K562 (cell line): ENCODE results near the gene MYO18A. TPM values are rescaled to one million over a fixed set of nuclear protein-coding genes. Genes with fewer than 3 reads are reported as not detected.

Experiments used
- CBX2 ChIP-seq: fragments of 200-600 bp; sonication (generic); IDR thresholded peaks from one replicate; pipeline ENCODE4 v1.6.1; 2012; ENCODE audit warnings: mild to moderate bottlenecking, low read length, inconsistent platforms; ENCODE audit not compliant: insufficient read depth, poor library complexity, severe bottlenecking
- NFXL1 ChIP-seq: fragments of 450-650 bp; formaldehyde crosslinking; IDR thresholded peaks from 2 replicates; pipeline ENCODE4 v1.4.0; 2021; ENCODE audit warnings: mild to moderate bottlenecking
- POLR2H ChIP-seq: IDR thresholded peaks from 2 replicates; pipeline ENCODE4 v1.6.1; 2016; ENCODE audit warnings: missing genetic modification characterization, low read depth, mild to moderate bottlenecking, control low read depth, missing compliant biosample characterization, moderate library complexity
- polyA plus RNA-seq, 8 experiments: library from polyadenylated mRNA; depleted of rRNA in 4 of 8; stranded (reverse) in 5 of 8; unstranded in 3 of 8; fragments of >200 nt; fragmentation: Nextera tagmentation in 2 of 8; fragmentation: Illumina TruSeq in 1 of 8; extraction: Ambion mirVana in 2 of 8; extraction: Trizol in 1 of 8; gene quantifications; 2 replicates each; pipeline versions ENCODE4 v1.2.1 to v1.2.3, GENCODE V29; 2011 to 2014; ENCODE audit warnings: inconsistent platforms in 1 of 8, missing spikeins in 1 of 8
- total RNA-seq, 7 experiments: library from RNA; depleted of rRNA in 6 of 7; stranded (reverse); fragments of >200 nt in 6 of 7; fragmentation: Illumina TruSeq in 2 of 7; extraction: Trizol in 2 of 7; gene quantifications; 2 replicates each; pipeline versions ENCODE4 v1.2.1 to v1.2.3, GENCODE V29; 2011 to 2021; ENCODE audit warnings: low replicate concordance in 1 of 7
- TF ChIP-seq, protein P1 (sequence below): sonication (generic); formaldehyde crosslinking; IDR thresholded peaks from 2 replicates; pipeline ENCODE4 v1.4.0; 2020; ENCODE audit warnings: mild to moderate bottlenecking, missing genetic modification reagents
- TF ChIP-seq, protein P2 (sequence below): fragments of 450-650 bp; IDR thresholded peaks from 2 replicates; pipeline ENCODE4 v1.7.0; 2016; ENCODE audit warnings: borderline replicate concordance
- TF ChIP-seq, protein P3 (sequence below): sonication (generic); formaldehyde crosslinking; IDR thresholded peaks from 2 replicates; pipeline ENCODE4 v1.8.0; 2022; ENCODE audit warnings: mild to moderate bottlenecking, low read depth, missing genetic modification reagents
- TF ChIP-seq, protein P4 (sequence below), 2 experiments: fragments of 150-350 bp in 1 of 2; IDR thresholded peaks; 2 replicates each; pipeline ENCODE4 v1.6.1; 2012 to 2016; ENCODE audit warnings: low read depth in 2 of 2, low read length in 2 of 2, mild to moderate bottlenecking in 1 of 2, moderate library complexity in 1 of 2

The MYO18A gene
- total and polyA plus RNA-seq, 9 of the 15 experiments (the other 6 are each of a cell fraction or from before 2014, with no cell fraction given) = 2.5 to 65.4 (median 17.1) TPM

DNA sequence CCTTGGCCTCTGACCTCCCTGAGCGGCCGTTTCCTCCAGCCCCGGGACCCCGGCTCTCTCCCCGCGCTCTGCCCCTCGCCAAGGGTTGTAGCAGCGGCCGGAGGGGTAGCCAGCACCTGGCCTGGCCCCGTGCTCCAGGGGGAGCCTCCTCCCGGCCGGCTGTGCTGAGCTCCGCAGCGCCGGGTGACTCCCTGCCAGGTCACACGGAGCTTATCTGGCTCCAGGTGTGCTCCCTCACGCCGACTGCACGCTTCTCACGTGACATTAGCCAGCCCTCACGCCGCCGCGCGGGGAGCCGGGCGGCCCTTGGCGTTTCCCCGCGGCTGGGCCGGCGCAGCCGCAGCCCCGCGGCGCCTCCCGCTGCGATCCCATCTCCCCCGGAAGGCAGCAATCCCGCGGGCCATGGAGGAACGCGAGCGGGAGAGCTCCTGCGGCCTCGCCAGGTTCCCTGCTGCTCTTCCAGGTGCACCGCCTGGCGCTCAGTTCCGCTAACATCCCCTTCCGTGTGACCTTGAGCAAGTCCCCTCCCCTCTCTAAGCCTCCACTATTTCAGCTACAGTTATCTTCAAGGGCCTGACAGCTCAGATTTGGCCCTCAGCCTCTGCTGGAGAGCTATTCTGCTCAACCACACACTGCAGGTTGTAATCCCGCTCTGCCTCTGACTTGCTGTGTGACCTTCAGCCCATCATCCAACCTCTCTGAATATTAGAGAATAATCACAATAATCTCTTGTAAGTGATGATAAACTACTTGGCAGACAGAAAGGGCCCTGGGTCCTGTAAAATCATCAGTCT is 3.4 kb downstream of the MYO18A start (continued):
- TF ChIP-seq, protein P1, sequence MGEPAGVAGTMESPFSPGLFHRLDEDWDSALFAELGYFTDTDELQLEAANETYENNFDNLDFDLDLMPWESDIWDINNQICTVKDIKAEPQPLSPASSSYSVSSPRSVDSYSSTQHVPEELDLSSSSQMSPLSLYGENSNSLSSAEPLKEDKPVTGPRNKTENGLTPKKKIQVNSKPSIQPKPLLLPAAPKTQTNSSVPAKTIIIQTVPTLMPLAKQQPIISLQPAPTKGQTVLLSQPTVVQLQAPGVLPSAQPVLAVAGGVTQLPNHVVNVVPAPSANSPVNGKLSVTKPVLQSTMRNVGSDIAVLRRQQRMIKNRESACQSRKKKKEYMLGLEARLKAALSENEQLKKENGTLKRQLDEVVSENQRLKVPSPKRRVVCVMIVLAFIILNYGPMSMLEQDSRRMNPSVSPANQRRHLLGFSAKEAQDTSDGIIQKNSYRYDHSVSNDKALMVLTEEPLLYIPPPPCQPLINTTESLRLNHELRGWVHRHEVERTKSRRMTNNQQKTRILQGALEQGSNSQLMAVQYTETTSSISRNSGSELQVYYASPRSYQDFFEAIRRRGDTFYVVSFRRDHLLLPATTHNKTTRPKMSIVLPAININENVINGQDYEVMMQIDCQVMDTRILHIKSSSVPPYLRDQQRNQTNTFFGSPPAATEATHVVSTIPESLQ (CRISPR knock-in tag) = no peak
- TF ChIP-seq POLR2H (no peak), NFXL1 (CRISPR knock-in tag) (no peak), CBX2 (no peak)
- TF ChIP-seq, protein P2, sequence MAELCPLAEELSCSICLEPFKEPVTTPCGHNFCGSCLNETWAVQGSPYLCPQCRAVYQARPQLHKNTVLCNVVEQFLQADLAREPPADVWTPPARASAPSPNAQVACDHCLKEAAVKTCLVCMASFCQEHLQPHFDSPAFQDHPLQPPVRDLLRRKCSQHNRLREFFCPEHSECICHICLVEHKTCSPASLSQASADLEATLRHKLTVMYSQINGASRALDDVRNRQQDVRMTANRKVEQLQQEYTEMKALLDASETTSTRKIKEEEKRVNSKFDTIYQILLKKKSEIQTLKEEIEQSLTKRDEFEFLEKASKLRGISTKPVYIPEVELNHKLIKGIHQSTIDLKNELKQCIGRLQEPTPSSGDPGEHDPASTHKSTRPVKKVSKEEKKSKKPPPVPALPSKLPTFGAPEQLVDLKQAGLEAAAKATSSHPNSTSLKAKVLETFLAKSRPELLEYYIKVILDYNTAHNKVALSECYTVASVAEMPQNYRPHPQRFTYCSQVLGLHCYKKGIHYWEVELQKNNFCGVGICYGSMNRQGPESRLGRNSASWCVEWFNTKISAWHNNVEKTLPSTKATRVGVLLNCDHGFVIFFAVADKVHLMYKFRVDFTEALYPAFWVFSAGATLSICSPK = no peak
- TF ChIP-seq, protein P3, sequence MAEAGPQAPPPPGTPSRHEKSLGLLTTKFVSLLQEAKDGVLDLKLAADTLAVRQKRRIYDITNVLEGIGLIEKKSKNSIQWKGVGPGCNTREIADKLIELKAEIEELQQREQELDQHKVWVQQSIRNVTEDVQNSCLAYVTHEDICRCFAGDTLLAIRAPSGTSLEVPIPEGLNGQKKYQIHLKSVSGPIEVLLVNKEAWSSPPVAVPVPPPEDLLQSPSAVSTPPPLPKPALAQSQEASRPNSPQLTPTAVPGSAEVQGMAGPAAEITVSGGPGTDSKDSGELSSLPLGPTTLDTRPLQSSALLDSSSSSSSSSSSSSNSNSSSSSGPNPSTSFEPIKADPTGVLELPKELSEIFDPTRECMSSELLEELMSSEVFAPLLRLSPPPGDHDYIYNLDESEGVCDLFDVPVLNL (CRISPR knock-in tag) = no peak
- TF ChIP-seq, protein P4, sequence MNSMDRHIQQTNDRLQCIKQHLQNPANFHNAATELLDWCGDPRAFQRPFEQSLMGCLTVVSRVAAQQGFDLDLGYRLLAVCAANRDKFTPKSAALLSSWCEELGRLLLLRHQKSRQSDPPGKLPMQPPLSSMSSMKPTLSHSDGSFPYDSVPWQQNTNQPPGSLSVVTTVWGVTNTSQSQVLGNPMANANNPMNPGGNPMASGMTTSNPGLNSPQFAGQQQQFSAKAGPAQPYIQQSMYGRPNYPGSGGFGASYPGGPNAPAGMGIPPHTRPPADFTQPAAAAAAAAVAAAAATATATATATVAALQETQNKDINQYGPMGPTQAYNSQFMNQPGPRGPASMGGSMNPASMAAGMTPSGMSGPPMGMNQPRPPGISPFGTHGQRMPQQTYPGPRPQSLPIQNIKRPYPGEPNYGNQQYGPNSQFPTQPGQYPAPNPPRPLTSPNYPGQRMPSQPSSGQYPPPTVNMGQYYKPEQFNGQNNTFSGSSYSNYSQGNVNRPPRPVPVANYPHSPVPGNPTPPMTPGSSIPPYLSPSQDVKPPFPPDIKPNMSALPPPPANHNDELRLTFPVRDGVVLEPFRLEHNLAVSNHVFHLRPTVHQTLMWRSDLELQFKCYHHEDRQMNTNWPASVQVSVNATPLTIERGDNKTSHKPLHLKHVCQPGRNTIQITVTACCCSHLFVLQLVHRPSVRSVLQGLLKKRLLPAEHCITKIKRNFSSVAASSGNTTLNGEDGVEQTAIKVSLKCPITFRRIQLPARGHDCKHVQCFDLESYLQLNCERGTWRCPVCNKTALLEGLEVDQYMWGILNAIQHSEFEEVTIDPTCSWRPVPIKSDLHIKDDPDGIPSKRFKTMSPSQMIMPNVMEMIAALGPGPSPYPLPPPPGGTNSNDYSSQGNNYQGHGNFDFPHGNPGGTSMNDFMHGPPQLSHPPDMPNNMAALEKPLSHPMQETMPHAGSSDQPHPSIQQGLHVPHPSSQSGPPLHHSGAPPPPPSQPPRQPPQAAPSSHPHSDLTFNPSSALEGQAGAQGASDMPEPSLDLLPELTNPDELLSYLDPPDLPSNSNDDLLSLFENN (IDR thresholded peaks at IDR 0.05; ENCODE audit: low read depth in 2 of 2, low read length in 2 of 2) = 0 out of 4 replicates have a peak, but pooled peaks of 1 of the 2 experiments have one; percentile 8
